ENCODE results near the gene ZNF75A. TPM values are rescaled to one million over a fixed set of nuclear protein-coding genes. Genes with fewer than 3 reads are reported as not detected.

Gene ZNF75A
- polyA plus RNA-seq, 1 donor (not counting 4 experiments of a cell fraction or from before 2014, with no cell fraction given), result 20.8 TPM

- Histone ChIP-seq H3K27me3 (ENCODE audit: control insufficient read depth, extremely low read depth, insufficient read depth, low read length) (no peaks in the 10 kb centered on the region), H3K4me1 (ENCODE audit: control insufficient read depth, extremely low read depth, insufficient read depth, low read length) (no peaks in the 10 kb centered on the region), H4K20me1 (ENCODE audit: control insufficient read depth, extremely low read depth, insufficient read depth, low read length) (no peaks in the 10 kb centered on the region), H3K9ac (ENCODE audit: control insufficient read depth, extremely low read depth, insufficient read depth, low read length) (no peak overlapping the region), H3K4me3 (ENCODE audit: control insufficient read depth in 2 of 3, extremely low read depth in 1 of 3, insufficient read depth in 2 of 3, low read depth in 1 of 3, low read length in 3 of 3) (no peak overlapping the region), H3K9me1 (ENCODE audit: control insufficient read depth, extremely low read depth, insufficient read depth, low read length) (no peaks in the 10 kb centered on the region), H3K4me2 (ENCODE audit: control insufficient read depth, extremely low read depth, insufficient read depth, low read depth, low read length) (no peak overlapping the region), H3K79me2 (ENCODE audit: control insufficient read depth, insufficient read depth, low read length) (no peaks in the 10 kb centered on the region), H3K27ac (ENCODE audit: control insufficient read depth, insufficient read depth, low read length) (no peak overlapping the region), H2AFZ (ENCODE audit: control insufficient read depth, low read length) (no peak overlapping the region), H3K9me3 (ENCODE audit: control insufficient read depth, low read depth, low read length) (peaks cover 20% of the 10 kb centered on the region), H3K36me3 (ENCODE audit: control insufficient read depth in 2 of 2, extremely low read depth in 1 of 2, insufficient read depth in 2 of 2, low read length in 2 of 2) (peaks cover 5 to 15% of the 10 kb centered on the region in 2 experiments)
- FAIRE-seq (no peak), DNase-seq (ENCODE audit: low read depth, low spot score) (no peak)
- dilution Hi-C loops (cut with MboI; ENCODE audit: extremely low pct_ligation_motif_present, low sequenced_read_pairs), result no loop called here
- no peak for TF ChIP-seq EZH2 (IDR thresholded peaks at IDR 0.05; ENCODE audit: low read length)
- TF ChIP-seq CTCF (optimal IDR thresholded peaks at IDR 0.05 in 1 of 3, IDR thresholded peaks at IDR 0.05 in 1 of 3, conservative IDR thresholded peaks at IDR 0.05 in 1 of 3; ENCODE audit: extremely low read depth in 1 of 3, insufficient read depth in 2 of 3, low read length in 3 of 3), result no peak
Observed at GRCh38 chr16:3321816-3322215, 16.5 kb downstream of the ZNF75A start.

GRCh38 chr16:3327514-3327913 lies 22.2 kb downstream of the ZNF75A start:
- no peaks in the 10 kb centered on the region for H4K20me1 ChIP-seq (ENCODE audit: control insufficient read depth, extremely low read depth, insufficient read depth, low read length)
- no peak overlapping the region for H2AFZ ChIP-seq (ENCODE audit: control insufficient read depth, low read length)
- no peak overlapping the region for H3K4me3 ChIP-seq (ENCODE audit: control insufficient read depth in 2 of 3, extremely low read depth in 1 of 3, insufficient read depth in 2 of 3, low read depth in 1 of 3, low read length in 3 of 3)
- DNase-seq (ENCODE audit: low read depth, low spot score) (no peak), FAIRE-seq (no peak)
- H3K4me2 ChIP-seq (ENCODE audit: control insufficient read depth, extremely low read depth, insufficient read depth, low read depth, low read length), result no peak overlapping the region
- H3K4me1 ChIP-seq (ENCODE audit: control insufficient read depth, extremely low read depth, insufficient read depth, low read length), result no peaks in the 10 kb centered on the region
- no peaks in the 10 kb centered on the region for H3K79me2 ChIP-seq (ENCODE audit: control insufficient read depth, insufficient read depth, low read length)
- H3K9ac ChIP-seq (ENCODE audit: control insufficient read depth, extremely low read depth, insufficient read depth, low read length), result no peak overlapping the region
- TF ChIP-seq EZH2 (IDR thresholded peaks at IDR 0.05; ENCODE audit: low read length) (no peak), CTCF (optimal IDR thresholded peaks at IDR 0.05 in 1 of 3, IDR thresholded peaks at IDR 0.05 in 1 of 3, conservative IDR thresholded peaks at IDR 0.05 in 1 of 3; ENCODE audit: extremely low read depth in 1 of 3, insufficient read depth in 2 of 3, low read length in 3 of 3) (no peak)
- dilution Hi-C loops (cut with MboI; ENCODE audit: extremely low pct_ligation_motif_present, low sequenced_read_pairs), result no loop called here
- H3K36me3 ChIP-seq (ENCODE audit: control insufficient read depth in 2 of 2, extremely low read depth in 1 of 2, insufficient read depth in 2 of 2, low read length in 2 of 2), result no peaks in the 10 kb centered on the region
- H3K9me1 ChIP-seq (ENCODE audit: control insufficient read depth, extremely low read depth, insufficient read depth, low read length), result no peaks in the 10 kb centered on the region
- H3K9me3 ChIP-seq (ENCODE audit: control insufficient read depth, low read depth, low read length), result no peaks in the 10 kb centered on the region
- no peaks in the 10 kb centered on the region for H3K27me3 ChIP-seq (ENCODE audit: control insufficient read depth, extremely low read depth, insufficient read depth, low read length)
- H3K27ac ChIP-seq (ENCODE audit: control insufficient read depth, insufficient read depth, low read length), result no peak overlapping the region

All from keratinocyte (primary cell).